GM18520 (cell line): ENCODE data around the gene ATP5F1B.

ENCODE experiments used
- ATAC-seq: cut with Tn5 transposase; IDR thresholded peaks from one replicate; pipeline ENCODE4 v1.9.1; 2021; ENCODE audit not compliant: unreplicated experiment

Gene ATP5F1B

DNA sequence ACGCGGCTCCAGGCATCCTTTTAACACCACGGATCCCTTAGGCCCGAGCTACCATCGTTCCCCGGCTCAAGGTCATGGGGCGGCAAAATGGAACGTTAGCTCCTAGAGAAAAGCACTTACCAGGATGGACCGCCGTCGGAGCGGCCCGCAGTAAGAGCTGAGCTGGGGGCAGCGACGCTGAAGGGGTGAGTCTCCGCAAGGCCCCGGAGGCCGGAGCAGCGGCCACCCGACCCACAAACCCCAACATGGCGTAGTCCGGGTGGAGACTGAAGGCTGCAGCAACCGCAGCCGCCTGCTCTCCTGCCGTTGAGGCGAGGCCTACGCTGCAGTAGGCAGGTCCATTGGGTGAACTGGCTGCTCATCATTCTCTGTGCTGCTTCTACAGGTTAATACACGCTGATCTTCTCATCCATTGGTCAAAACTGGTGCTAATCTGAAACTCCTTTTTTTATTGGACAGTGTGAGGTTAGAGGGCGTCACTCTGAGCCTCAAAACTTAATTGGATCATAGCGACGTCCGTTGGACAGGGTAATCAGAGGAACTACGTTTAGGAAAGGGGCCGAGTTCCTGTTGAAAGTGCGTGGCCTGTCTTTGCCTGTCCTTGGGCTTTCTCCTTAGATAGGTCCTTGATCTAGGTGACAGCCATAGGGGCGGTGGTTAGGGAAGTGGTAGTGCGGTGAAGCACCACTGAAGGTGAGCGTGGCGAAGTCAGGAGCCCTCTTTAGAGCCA, at the start of gene ATP5F1B:
Gene ATP5F1B, minus strand, starts transcription at position 268 of the 730 bp plus-strand sequence. Its CDS starts 21 bp downstream, at position 247.
- peak; percentile 98 for ATAC-seq

DNA sequence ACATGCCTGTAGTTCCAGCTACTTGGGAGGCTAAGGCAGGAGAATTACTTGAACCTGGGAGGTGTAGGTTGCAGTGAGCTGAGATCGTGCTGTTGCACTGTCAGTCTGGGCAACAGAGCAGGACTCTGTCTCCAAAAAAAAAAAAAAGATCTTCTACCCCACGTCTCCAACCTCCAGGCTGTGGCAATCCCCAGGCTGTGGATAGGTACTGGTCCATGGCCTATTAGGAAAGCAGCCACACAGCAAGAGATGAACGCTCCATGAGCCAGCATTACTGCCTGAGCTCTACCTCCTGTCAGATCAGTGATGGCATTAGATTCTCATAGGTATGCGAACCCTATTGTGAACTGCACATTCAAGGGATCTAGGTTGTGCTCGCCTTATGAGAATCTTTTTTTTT, 48.4 kb upstream of the ATP5F1B start:
- no peak for ATAC-seq

DNA sequence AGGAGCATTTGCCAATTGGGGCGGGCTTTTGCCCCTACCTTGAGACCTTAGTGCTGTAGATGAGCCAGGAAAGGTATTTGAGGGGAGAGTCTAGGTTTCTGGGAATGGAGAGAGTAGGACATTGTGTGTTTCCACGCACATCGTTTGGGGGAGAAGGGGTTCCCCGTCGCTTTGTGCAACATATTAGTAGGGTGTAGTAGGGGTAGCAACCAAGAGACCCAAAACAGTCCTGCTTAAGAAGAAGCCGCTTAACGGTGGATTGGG, 43.0 kb upstream of the ATP5F1B start:
- no peak for ATAC-seq

DNA sequence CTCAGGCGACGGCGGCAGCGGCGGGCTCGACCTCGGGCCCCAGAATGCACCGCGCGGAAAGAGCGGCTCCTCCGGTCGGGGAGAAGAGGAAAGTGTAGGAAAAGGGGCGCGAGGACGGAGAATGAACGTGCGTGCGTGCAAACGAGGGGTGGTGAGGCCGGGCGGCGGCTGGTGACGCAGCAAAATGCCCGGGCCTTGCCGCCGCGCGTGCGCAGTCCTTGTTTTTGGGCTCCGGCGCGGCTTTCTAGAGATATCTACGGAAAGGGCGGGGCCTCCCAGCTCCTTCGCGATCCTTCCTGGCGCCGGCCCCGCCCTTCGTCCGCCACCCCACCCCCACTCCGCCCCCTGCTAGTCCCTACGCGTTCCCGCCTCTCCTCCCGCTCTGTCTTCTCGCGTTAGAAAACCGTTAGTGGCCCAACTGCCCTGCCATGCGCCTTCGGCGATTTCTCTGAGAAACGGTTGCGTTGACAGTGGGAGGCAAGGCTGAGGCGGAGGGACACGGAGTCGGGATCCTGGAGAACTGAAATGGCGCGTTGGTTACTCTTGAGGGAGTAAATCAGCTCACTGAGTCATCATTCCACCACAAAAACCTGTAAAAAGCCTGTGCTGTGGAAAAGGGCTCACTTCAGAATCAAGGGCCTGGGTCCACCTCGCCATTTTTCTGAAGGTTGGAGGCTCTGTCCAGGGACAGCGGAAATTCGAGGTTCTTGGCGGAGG, 42.5 kb upstream of the ATP5F1B start, which contains the start of gene PTGES3:
Gene PTGES3, minus strand, starts transcription at position 156 of the 717 bp plus-strand sequence. CDS start 285 bp downstream, outside the sequence.
- ATAC-seq = peak; percentile 55

GRCh38 chr12:56687223-56688128, 41.7 kb upstream of the ATP5F1B start:
- no peak for ATAC-seq

DNA sequence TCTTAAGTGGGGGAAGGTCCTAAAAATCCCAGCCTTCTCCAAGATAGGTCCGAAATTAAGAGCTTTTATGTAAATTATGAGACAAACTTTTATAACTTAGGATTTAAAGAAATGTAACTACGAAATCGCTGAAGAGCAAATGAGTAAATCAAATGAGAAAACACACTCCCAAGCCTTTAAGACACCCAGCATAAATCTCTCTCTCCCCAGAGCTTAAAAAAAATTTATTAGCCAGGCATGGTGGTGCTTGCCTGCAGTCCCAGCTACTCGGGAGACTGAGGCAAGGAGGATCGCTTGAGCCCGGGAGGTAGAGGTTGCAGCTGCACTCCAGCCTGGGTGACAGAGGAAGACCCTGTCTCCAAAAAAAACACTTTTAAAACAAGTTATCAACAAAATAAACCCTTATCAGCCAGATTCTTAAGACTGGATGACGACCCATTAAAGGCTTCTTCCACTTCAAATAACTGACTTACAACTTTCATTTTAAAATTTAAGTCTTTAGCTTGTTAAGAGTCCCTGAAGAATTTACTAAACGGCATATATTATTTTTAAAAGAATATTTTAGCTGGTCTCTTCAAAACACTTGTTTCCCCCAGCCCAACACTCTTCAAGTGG, 39.1 kb upstream of the ATP5F1B start:
- ATAC-seq = no peak

DNA sequence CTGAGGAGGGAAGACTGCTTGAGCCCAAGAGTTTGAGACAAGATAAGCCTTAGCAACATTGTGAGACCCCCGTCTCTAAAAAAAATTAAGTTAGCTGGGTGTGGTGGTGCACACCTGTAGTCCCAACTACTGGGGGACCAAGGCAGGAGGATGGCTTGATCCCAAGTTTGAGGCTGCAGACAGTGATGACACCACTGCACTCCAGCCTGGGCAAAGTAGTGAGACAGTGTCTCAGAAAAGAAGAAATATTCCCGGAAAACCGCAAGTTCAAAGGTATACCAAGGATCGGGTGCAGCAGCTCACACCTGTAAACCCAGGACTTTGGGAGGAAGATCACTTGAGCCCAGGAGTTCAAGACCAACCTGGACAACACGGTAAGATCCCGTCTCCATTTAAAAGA, 36.5 kb upstream of the ATP5F1B start:
- no peak for ATAC-seq

- no peak for ATAC-seq
These were observed 34.2 kb upstream of the ATP5F1B start for GRCh38 chr12:56679883-56680575.

DNA sequence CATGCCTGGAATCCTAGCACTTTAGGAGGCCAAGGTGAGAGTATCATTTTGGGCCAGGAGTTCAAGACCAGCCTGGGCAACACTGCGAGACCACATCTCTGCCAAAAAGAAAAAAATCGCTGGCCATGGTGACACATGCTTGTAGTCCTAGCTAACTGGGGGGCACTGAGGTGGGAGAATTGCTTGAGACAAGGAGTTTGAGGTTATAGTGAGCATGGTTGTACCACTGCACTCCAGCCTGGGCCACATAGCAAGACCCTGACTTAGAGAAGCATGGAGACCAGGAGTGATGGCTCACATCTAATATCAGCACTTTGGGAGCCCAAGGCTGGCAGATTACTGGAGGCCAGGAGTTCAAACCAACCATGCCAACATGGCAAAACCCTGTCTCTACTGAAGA, 33.1 kb upstream of the ATP5F1B start:
- ATAC-seq = no peak

GRCh38 chr12:56677680-56678079, 31.9 kb upstream of the ATP5F1B start:
- no peak for ATAC-seq

- ATAC-seq = no peak
These were observed 31.2 kb upstream of the ATP5F1B start for GRCh38 chr12:56676851-56677580.

GRCh38 chr12:56671608-56672007, 25.8 kb upstream of the ATP5F1B start:
- ATAC-seq = no peak

GRCh38 chr12:56670836-56671235, 25.1 kb upstream of the ATP5F1B start:
- no peak for ATAC-seq

DNA sequence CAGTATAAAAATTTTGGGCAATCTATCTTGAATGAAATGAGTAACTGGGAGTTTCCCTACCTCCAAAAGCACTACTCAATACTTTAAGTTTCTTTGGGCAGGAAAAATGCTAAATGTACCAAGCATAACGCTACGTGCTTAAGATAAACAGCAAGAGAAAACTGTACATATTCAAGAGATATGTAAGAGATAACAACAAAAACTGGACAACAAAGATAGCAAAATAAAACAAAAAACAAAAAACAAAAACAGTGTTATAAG, 22.3 kb upstream of the ATP5F1B start:
- no peak for ATAC-seq

- no peak for ATAC-seq
These were observed 16.3 kb upstream of the ATP5F1B start for GRCh38 chr12:56661979-56662638.

- no peak for ATAC-seq
These were observed 15.8 kb upstream of the ATP5F1B start for GRCh38 chr12:56661560-56661959.

- no peak for ATAC-seq
These were observed 13.1 kb upstream of the ATP5F1B start for GRCh38 chr12:56658921-56659320.

GRCh38 chr12:56657416-56658379, 11.9 kb upstream of the ATP5F1B start:
- peak; percentile 42 for ATAC-seq
